ENCODE data around the gene PREX1. TPM values are rescaled to one million over a fixed set of nuclear protein-coding genes. Genes with fewer than 3 reads are reported as not detected.

Gene PREX1
- total and polyA plus RNA-seq, 2 of the 4 experiments (the other 2 are of a cell fraction): 0.67 to 0.72 TPM

DNA sequence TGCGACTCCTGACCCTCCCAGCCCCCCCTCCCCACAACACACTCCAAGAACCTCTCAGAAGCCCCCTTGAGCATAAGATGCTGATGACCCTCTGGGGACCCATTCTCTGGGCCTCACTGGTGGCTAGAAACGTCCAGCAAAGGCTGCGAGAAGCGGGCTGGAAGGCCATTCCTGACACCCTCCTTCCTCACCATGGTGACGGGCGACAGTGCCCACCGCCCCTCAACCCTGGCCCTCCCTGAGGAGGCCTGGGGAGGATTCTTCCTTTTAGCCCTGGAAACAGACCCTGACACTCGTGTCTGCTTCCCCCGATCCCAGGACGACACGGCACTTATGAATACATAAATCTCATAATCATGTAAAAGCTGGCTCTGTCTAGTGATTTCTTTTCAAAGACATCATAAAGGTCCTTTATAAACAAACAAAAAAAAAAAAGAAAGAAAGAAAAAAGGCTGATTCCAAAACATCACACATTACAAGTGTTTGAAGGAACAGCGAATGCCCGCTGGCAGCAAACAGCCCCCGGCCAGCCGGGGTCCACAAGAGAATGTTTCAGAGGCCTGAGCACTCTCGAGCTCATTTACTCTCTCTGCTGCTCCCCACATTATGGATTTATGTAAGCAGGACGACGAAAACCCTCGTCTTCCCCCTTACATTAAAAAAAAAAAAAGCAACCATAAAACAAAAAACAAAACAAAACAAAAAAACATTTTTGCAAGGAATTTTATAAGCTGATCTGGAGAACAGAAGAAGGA lies 40.7 kb downstream of the PREX1 start:
- Histone ChIP-seq H4K8ac (ENCODE audit: low read depth in 2 of 2, low read length in 2 of 2) (no peak overlapping the region), H4K20me1 (ENCODE audit: insufficient read depth, low read length) (no peaks in the 10 kb centered on the region), H3K9me1 (ENCODE audit: insufficient read depth, low read length) (no peaks in the 10 kb centered on the region), H3K4me2 (ENCODE audit: low read depth, low read length) (no peak overlapping the region), H3K36me3 (ENCODE audit: control insufficient read depth, insufficient read depth, low read length) (no peaks in the 10 kb centered on the region), H2AFZ (replicated peaks; ENCODE audit: low read length, poor library complexity) (no peak overlapping the region), H3K4me1 (ENCODE audit: control insufficient read depth, insufficient read depth, low read length) (peaks cover 2% of the 10 kb centered on the region; the same call in 1 of the 2 replicates), H2BK15ac (ENCODE audit: low read depth, low read length) (no peak overlapping the region), H3K27me3 (ENCODE audit: control insufficient read depth, insufficient read depth, low read length) (peaks cover 6% of the 10 kb centered on the region), H3K56ac (ENCODE audit: extremely low read depth, insufficient read depth, low read length) (no peak overlapping the region), H3K18ac (ENCODE audit: low read depth, low read length) (no peak overlapping the region), H3K4ac (ENCODE audit: low read depth, low read length) (no peak overlapping the region), H2AK5ac (ENCODE audit: low read depth, low read length) (no peak overlapping the region), H3K27ac (ENCODE audit: insufficient read depth, low read length) (no peak overlapping the region), H3K9me3 (ENCODE audit: control insufficient read depth, insufficient read depth, low read length) (no peaks in the 10 kb centered on the region), H3K9ac (ENCODE audit: low read depth, low read length) (no peak overlapping the region), H2AK9ac (replicated peaks; ENCODE audit: low read depth, low read length, poor library complexity) (peak overlapping the region; percentile 16), H3K4me3 (ENCODE audit: insufficient read depth, low read depth, low read length) (no peak overlapping the region), H3K79me1 (ENCODE audit: low read depth in 1 of 2, low read length in 2 of 2) (no peaks in the 10 kb centered on the region), H3K23ac (ENCODE audit: low read depth, low read length) (no peak overlapping the region), H4K5ac (ENCODE audit: low read depth, low read length) (no peak overlapping the region), H2BK120ac (ENCODE audit: low read depth, low read length) (no peak overlapping the region), H2BK20ac (ENCODE audit: low read depth, low read length) (no peak overlapping the region), H2BK5ac (ENCODE audit: low read depth, low read length, poor library complexity, severe bottlenecking) (no peak overlapping the region), H3K14ac (replicated peaks; ENCODE audit: low read depth, low read length) (no peak overlapping the region), H4K91ac (ENCODE audit: insufficient read depth, low read depth, low read length) (no peak overlapping the region)
- POLR2A ChIA-PET (ENCODE audit: unreplicated experiment): no interaction called here
- TF ChIP-seq, protein P1, sequence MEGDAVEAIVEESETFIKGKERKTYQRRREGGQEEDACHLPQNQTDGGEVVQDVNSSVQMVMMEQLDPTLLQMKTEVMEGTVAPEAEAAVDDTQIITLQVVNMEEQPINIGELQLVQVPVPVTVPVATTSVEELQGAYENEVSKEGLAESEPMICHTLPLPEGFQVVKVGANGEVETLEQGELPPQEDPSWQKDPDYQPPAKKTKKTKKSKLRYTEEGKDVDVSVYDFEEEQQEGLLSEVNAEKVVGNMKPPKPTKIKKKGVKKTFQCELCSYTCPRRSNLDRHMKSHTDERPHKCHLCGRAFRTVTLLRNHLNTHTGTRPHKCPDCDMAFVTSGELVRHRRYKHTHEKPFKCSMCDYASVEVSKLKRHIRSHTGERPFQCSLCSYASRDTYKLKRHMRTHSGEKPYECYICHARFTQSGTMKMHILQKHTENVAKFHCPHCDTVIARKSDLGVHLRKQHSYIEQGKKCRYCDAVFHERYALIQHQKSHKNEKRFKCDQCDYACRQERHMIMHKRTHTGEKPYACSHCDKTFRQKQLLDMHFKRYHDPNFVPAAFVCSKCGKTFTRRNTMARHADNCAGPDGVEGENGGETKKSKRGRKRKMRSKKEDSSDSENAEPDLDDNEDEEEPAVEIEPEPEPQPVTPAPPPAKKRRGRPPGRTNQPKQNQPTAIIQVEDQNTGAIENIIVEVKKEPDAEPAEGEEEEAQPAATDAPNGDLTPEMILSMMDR (conservative IDR thresholded peaks at IDR 0.05; ENCODE audit: low read depth, low read length): no peak
- TF ChIP-seq FOS (IDR thresholded peaks at IDR 0.05; ENCODE audit: low read depth, low read length): no peak
- TF ChIP-seq MAZ (IDR thresholded peaks at IDR 0.05; ENCODE audit: borderline replicate concordance, low read depth, low read length): no peak
- TF ChIP-seq BHLHE40 (IDR thresholded peaks at IDR 0.05; ENCODE audit: low read depth, low read length): no peak
- no peak for TF ChIP-seq RCOR1 (IDR thresholded peaks at IDR 0.05; ENCODE audit: insufficient replicate concordance, low read length)
- no peak for TF ChIP-seq SMC3 (IDR thresholded peaks at IDR 0.05; ENCODE audit: low read depth, low read length)
- ATAC-seq (ENCODE audit: low read depth) (no peak), DNase-seq (no peak)
- CTCF ChIA-PET: interaction anchor here (0.6 kb wide), 1 partner anchor 108 kb away, joined by 7 read pairs; no protein-coding TSS in a partner anchor
- dilution Hi-C loops (cut with HindIII; ENCODE audit: low sequenced_read_pairs, unreplicated experiment): no loop called here
- WGBS, 2 experiments (ENCODE audit: extremely low coverage in 2 of 2, insufficient read length in 1 of 2): 78% methylated on average over 3 of the region's 19 CpGs; no CpG with 5 or more reads in 1 of the 2 experiments
- in situ Hi-C loops (cut with MboI; ENCODE audit: low sequenced_read_pairs): loop anchor here (25.0 kb wide), 1 partner anchor 100 kb away; no protein-coding TSS in a partner anchor
- intact Hi-C loops (cut with micrococcal nuclease): no loop called here
- no TSS peak for BruUV-seq (replicated peaks)
